GM21723 (cell line): ENCODE results near the gene TAS2R20.

Experiments
- ATAC-seq: cut with Tn5 transposase; IDR thresholded peaks from one replicate; pipeline ENCODE4 v1.9.1; 2021; ENCODE audit warnings: mild to moderate bottlenecking, moderate library complexity; ENCODE audit not compliant: unreplicated experiment

TAS2R20 gene

DNA sequence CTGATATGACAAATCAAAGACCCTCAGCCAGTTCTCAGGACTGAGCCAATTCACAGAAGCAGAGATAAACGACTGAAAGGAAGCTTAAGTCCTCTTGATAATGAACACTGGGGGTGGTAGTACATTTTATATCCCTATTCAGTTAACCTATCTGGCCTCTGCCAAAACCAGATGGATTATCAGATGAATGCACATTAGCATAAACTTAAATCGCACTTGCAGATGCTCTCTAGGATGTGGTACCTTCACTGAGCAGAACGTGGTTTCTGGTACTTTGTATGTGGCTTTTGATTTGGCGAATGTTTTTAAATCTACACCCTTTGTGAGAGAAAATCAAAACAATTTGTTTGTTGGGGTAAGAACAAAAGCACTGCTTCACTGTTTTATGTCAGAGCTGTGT is 37.9 kb downstream of the TAS2R20 start:
- no peak for ATAC-seq

DNA sequence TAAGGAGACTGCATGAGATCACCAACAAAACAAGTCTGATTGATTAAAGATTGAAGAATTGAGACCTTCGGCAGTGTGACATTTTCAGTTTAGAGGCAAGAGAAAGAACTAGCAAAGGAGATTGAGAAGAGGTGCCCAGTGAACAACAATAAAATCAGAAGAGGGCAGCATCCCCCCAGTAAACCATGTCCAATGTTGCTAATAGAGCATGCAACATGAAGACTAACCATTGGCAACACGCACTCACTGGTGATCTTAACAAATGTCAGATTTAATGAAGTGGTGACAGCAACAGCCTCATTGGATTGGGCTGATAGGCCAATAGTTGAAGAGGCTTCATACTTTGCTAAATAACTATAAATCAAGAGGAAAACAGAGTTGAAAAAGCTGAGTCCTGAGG is 38.3 kb downstream of the TAS2R20 start:
- ATAC-seq: no peak

DNA sequence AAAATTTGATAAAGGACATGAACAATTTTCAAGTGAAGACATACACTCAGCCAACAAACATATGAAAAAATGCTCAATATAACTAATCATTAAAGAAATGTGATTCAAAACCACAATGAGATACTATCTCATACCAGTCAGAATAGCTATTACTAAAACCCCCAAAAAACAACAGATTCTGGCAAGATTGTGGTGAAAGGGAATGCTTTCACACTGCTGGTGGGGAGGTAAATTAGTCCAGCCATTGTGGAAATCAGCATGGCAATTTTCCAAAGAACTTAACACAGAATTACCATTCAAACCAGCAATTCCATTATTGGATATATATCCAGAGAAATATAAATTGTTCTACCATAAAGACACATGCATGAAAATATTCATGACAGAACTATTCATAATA is 40.4 kb downstream of the TAS2R20 start:
- no peak for ATAC-seq

DNA sequence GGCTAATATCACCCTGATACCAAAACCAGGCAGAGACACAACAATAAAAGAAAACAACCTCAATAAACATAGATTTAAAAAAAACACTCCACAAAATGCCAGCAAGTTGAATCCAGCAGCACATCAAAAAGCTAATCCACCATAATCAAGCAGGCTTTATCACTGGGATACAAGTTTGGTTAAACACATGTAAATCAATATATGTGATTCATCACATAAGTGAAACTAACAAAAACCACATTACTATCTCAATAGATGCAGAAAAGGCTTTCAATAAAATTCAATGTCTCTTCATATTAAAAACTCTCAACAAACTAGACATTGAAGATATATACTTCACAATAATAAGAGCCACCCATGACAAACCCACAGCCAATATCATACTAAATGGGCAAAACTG is 42.0 kb downstream of the TAS2R20 start:
- ATAC-seq: no peak

DNA sequence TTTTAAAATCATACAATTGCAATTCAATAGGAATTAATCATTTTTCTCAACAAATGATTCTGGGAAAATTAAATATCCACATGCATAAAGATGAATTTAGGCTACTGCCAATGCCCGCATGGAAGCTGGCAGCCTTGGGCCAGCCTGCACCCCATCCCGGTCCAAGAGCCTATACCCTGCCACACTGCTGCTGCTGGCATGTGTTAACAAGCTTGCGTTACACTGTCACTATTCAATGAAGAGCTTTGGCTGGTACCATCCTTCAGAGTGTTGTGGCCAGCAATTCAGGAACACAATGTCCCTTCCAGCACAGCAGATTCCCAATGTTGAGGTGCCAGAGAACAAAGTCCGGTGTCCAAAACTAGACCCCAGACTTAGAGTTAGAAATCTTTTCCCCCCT is 45.5 kb downstream of the TAS2R20 start:
- ATAC-seq: no peak
